Cerebellar cortex (tissue), 1 donor: ENCODE measurements around the gene TOR4A.
A peak's percentile ranks its signal among the peaks of the same experiment; 100 is the strongest.

Source experiments
- DNase-seq: peaks from one replicate; pipeline ENCODE4 v3.0.0-alpha.2; 2015; ENCODE audit warnings: low spot score

Gene TOR4A

DNA sequence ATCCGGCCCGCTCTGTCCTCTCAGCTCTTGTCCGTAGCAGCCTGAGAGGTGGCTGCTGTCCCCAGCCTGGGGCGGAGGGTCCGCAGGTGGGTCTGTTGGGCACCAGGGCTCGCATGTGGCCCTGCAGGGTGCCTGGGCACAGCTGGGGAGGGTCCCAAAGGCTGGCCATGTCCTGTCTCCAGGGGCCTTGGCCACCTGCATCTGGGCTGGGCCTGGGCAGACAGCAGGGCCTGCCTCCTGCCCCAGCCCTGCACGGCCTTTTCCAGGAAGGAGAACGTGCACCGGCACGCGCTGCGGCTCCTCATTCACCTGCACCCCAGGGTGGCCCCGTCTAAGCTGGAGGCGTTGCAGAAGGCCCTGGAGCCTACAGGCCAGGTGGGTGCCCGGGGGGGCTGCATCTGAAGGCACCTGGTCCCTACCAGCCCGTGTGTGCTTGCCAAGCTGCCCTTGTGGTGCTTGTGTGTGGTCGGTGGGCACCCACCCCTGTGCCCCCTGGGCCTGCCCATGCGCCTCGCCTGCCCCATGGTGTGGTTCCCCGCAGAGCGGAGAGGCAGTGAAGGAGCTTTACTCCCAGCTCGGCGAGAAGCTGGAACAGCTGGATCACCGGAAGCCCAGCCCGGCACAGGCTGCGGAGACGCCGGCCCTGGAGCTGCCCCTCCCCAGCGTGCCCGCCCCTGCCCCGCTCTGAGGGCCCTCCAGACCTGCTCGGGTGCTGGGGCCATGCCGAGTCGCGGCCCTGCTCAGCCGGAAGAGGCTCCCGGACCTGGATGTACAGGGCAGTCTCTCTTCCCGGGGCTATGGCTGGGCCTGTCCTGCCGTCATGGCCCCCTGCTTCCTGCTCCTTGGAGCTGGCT is 5.1 kb upstream of the TOR4A start:
- DNase-seq = no peak

DNA sequence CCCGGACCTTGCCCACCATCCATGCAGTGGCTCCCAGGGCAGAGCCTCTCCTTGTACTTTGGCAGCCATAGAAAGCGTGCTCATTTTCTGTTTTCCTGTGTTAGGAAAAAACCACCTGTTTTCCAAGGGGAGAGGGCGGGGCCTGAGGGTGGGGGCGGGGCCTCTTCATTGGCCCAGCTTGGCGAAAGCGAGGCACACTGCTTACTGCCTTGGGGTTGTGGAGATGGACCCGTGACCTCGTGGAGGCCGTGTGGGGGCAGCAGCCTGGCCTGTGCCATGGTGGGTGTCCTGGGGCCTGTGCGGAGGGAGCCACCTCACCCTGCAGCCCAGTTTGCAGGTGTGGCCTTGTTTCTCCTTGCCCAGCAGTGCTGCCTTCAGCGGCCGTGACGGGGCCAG is 4.4 kb upstream of the TOR4A start:
- no peak for DNase-seq

DNA sequence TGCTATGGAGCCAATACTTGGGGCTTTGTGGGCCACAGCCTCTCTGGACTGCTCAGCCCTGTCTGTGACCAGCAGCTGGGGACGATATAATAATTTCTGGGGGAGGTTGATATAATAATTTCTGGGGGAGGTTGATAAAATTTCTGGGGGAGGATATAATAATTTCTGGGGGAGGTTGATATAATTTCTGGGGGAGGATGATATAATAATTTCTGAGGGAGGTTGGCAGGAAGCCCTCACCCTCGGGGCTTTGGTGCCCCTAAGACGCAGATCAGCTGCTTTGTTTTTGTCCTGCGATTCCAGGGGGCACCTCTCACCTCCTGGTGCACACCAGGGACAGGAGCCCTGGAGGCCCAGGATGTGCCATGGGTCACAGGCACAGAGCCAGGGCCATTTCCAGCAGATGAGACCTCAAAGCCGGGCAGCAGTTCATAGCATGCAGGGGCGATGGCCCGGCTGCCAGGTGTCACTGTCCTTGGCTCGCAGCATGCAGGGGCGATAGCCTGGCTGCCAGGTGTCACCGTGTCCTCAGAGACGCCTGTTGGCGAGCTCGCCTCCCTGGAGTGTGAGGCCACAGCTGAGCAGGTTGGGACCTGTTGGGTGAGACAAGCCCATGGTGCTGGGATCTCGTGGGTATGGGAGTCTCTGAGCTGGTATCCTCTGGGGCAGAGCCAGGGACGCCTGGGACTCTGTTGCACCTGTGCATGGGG is 3.8 kb upstream of the TOR4A start:
- DNase-seq = no peak

DNA sequence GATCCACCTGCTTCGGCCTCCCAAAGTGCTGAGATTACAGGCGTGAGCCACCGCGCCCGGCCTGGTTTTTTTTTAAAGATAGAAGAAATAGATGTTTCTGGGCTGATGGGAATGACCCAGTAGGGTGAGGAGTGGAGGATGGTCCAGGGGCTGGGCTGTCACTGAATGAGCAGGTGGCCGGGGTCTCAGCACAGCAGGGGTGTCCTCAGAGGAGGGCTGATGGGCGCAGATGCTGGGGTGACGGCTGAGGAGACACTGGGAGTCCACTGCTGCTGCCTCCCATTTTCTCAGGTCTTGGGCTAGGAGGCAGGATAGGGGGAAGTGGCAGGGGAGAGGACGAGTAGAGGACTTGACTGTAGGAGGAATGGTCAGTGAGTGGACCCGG is 2.3 kb upstream of the TOR4A start:
- DNase-seq = no peak

DNA sequence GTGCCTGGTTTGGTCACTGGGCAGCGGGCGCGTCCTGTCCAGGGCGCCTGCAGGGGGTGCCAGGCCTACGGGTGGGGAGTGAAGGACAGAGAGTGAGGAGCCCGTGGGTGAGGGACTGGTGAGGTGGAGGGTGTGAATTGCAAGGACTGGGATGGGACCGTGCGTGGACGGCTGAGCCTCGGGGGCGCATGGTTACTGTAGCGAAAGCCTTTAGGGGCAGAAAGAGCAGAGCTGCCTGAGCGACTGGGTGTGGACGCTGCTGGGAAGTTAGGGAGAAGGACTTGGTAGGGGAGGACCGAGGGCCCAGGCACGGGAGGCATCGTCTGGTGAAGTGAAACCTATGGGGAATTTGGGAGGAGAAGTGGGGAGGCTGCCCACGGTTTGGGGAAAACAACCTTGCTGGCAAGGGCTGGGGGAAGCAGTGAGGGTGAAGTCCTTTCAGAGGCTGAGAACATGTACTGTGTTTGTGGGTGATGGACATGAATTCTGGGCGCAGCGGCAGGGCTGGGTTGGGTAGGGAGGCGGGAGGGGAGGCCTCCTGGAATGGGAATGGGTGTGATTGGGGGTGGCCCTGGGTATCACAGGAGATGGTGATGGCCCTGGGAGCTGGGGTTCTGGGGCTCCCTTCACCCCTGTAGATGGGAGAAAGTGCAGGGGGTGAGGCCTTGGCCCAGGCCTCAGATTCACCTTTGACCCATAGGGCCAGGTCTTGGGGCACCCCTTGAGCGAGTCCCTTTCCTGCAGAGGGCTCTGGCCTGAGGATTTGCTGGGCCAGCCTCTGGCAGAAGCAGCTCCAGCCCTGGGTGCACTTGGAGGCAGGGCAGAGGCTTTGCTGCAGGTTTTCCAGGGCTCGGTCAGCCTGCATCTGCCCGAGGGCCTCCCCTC is 1.7 kb upstream of the TOR4A start:
- no peak for DNase-seq

DNA sequence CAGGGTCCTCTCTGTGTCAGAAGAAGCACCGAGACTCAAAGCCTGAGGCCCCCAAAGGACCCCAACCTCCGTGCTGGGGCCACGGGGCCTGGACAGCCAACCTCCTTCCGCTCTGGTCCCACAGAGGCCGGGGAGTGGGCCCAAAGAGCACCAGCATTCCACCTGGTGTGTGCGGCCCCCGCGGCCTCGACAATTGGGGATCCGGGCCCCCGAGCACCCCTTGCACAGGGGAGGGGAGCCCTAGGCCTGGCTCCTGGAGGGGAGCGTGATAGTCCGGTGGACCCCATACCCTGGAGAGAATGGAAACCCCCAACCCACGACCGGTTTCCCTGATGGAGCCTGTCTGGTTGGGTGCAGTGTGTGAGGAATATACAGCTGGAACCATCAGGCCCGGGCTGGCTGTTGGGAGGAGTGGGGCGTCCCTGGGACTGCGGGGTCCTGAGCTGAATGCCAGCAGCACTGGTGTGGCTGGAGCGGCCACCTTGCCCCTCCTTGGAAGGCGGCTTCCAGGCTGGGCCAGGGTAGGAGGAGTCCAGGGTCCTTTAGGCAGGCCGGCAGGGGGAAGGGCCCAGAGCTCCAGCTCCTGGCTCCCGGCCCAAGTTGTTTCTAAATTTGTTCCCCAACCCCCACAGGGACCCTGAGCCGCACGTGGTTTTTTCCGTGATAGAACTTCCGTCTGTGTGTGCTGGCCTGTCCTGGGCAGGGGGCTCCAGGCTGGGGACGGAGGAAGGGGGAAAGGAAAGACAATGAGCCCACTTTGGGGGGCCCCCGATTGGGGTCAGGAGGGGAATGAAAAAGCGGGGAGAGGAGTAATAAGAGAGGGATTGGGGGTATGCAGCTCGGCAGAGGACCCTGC is 825 bp upstream of the TOR4A start:
- DNase-seq = peak; percentile 50

DNA sequence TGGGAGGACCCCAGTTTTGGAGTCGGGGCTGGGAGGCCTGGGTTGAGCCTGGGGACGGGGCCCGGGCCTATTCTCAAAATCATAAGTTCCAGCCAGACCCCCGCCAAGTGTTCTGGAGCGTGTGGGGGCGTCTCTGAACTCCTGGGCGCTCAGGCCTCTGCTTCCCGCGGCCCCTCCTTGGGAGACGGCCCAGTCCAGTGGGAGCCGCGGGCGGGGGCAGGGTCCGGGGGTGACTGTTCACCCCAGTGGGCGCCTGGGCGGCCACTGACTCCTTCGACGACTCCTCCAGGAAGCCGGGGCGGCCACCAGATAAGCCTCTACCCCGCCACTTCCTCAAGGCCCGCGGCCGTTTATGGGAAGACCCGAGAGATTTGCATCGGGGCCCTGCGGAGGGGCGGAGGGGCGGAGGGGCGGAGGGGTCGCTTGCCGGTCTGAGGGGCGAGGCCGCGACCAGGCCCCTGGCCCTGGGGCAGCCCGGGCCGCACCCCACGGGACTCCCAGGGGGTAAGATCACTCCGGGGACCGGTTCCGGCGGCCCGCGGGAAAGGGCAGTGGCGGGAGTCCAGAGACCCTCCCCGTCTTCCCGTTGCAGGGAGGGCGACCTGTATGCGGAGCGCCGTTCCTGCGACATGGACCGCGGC is 655 bp downstream of the TOR4A start:
- no peak for DNase-seq

DNA sequence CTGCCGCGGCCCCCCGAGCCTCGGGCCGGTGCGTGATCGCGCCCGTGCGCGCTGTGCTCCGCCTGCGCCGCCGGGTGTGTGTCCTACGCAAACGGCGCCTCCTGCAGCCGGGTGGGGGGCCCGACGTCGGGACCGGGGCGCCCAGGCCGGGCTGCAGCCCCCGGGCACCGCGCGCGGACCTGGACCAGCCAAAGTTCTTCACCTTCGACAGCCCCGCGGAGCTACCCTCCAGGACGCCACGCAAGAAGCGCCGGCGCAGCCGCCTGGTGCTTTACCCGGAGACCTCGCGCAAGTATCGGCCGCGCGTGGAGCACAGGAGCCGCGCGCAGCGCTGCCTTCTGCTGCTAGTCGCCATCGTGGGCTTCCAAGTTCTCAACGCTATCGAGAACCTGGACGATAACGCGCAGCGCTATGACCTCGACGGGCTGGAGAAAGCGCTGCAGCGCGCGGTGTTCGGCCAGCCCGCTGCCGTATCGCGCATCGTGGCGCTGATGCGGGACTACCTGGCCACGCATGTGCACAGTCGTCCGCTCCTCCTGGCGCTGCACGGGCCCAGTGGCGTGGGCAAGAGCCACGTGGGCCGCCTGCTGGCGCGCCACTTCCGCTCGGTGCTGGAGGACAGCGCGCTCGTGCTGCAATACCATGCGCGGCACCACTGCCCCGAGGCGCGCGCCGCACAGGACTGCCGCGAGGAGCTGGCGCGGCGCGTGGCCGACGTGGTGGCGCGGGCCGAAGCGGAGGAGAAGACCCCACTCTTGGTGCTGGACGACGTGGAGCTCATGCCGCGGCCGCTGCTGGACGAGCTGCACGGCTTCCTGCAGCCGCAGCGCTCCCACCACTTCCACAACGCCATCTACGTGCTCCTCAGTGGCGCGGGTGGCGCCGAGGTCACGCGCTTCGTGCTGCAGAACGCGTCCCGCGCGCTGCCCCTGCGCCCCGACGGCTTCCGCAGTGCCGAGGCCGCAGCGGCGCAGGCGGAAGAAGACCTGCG is 1.5 kb downstream of the TOR4A start:
- no peak for DNase-seq

DNA sequence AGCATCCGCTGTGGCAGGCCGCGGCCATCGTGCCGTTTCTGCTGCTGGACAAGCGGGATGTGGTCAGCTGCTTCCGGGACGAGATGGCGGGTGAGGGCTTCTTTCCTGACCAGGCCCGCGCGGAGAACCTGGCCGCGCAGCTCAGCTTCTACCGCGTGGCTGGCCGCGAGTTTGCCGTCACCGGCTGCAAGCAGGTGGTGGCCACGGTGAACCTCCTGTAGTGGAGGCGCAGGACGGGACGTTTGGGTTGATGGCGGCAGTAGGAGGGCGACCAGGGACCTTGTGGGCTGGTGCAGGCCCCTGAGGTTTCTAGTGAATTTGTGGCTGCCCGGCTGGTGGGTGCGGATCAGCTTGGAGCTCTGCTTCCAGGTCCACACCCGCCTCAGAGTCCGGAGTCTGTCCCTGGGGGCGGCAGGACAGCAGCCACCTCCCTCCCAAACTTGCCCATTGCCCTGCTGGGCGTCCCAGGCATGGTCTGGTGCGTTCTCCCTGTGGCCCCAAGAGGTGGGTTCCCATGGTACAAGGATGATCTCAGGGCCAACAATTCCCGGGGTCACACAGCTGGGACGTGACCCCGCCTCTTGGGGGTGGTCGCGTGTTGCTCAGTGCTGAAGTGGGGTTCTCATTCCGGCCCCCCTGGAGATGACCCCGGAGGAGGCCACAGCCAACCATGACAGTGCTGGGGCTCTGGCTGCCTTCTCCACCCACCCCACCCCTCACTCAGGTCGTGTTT is 2.4 kb downstream of the TOR4A start:
- no peak for DNase-seq

DNA sequence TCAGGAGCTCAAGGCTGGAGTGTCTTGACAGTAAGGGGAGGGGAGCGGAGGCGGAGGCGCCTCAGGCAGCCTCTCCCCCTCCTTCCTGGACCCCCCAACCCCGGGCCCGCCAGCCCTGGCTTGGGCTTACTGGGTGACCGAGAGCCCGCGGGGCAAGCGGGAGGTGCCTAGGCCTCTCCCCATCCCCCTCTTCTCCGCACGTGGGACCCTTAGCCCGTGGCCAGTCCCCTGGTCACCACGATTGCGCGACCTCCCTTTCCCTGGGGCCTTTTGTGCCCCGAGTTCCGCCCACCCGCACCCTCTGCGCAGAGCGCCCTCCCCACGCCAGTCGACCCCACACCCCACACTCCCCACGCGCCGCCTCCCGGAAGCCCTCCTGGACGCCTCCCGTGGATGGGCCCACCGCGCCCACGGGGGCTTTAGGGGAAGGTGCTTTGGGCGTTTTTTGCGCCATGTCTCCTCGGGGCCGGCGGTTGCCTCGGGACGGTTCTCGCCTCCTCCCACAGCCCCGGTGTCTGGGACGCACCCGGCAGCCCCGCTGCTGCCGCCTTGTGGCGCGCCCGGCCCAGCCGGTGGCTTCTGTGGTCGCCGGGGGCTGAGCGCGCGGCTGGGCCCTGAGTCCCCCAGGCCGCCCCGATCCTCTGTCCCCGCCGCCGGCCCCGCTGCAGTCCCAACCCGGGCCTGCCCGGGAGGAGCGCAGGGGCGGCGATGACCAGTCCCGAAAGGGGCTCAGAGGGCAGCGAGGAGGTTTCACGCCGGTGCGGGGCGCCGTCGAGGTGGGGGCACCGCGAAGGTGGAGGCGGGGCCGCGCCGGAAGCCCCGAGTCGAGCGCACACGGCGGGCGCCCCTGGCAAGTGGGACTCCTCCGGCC is 3.2 kb downstream of the TOR4A start:
- no peak for DNase-seq

DNA sequence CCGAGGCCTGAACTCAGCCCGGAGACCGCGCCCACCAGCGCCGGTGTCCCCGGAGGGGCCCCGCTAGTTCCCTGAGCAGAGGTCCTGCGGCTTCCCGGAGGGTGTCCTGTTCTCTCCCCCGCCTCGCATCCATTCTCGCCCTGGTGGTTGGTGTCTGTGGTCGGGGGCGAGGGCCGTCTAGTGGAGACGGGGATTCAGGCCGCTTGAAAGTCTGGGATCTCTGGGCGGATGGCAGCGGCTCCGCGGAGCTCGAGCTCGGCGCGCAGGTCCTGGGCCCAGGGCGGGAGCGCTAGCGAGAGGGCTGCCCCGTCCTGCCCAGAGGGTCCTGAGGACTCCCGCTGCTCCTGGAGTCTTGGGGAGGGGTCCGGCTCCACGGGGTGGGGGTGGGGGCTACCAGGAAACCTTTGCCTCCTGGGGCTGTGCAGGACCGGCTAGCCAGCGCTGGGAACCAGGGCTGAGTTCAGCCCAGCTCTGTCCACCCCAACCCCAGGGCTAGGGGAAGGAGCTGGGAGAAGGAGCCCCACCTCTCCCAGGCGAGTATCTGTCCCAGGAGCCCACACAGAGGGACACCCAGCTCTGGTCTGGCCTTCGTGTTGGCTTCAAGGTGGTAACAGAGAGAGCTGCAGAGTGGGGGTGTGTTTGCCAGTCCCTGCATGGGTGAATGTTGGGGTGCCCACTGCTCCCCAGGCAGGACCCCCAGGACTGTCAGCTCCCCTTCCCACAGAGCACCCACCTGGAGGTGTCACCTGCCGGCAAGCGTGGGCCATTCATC is 4.0 kb downstream of the TOR4A start:
- no peak for DNase-seq

DNA sequence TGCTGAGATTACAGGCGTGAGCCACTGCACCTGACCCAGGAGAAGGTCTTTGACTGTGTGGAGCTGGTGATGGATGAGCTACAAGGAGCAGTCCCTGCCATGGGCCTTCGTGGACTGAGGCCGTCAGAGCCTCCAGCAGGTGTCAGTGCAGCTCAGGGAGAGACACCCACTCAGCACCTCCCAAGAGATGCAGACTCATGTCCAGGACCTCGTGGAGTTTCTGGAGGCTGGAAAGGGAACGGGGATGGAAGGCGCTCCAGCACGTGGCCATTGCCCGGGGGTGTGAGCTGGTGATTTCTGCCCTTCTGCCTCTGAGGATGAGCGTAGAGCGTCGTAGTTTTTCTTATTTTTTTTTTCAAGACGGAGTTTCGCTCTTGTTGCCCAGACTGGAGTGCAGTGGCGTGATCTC is 9.5 kb downstream of the TOR4A start:
- DNase-seq = peak; percentile 64

DNA sequence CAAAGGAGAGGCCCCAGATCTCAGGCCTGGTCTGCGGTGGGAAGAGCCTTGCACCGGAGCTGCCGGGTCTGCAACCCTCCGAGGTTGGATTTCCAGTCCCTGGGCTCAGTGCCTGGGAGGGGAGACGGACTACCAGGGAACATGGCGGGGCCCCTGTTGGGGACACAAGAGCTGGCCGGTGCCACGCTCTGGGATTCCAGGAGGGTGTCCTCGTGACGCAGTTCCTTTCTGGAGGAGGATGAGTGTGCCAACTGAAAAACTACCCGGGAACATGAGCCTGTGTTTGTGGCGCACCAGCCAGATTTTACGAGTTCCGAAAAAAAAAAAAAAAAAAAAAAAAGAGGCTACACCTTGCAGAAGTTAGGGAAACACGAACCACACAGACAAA is 15.6 kb downstream of the TOR4A start:
- no peak for DNase-seq

DNA sequence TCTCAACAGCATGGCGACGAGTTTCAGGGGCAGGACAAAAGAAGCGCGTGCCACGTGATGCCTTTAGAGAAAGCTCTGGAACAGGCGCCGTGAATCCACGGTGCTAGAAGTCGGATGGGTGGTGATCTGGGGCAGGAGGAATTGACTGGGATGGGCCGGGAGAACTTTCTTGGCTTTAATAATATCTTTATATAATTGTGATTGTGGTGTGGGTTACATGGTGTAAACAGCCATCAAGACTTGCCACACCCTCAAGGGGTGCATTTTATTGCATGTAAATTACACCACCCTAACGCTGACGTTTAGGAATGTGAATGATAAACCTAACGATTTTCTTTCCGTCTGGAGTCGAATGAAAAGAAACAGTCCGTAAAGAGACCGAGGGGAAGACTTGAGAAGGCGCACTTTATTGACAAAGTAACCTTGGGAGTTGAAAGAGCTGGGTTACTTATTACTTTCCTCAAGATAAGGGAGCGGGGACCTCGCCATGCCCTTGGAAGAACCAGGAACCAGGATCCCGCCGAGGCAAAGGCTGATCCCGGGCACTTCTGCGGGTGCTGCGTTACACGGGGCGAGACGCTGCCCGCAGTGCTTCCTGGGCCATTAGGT is 16.1 kb downstream of the TOR4A start:
- DNase-seq = no peak

DNA sequence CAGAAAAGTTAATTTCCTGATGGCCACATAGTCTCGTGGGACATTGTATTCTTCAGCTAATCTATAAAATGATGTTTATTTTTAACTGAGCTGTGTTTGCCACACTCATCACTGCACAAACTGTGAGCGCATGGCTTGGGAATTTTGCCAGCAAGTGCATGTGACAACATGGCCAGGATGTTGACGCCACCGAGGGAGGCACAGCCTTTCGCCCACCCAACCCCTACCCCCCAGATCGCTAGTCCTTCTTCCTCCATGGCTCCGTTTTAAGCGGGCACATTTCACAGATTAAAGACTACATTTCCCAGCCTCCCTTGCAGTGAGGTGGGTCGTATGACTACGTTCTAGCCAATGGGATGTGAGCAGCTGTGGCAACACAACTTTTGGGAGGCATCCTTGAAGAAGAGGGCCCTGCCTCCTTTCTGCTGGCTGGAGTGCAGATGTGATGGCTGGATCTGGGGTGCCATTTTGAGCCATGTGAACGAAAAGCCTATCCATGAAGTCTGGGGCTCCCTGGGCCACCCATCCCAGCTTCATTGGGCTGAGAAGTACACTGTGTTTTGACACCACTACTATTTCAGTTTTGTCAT is 16.7 kb downstream of the TOR4A start:
- DNase-seq = peak; percentile 56

DNA sequence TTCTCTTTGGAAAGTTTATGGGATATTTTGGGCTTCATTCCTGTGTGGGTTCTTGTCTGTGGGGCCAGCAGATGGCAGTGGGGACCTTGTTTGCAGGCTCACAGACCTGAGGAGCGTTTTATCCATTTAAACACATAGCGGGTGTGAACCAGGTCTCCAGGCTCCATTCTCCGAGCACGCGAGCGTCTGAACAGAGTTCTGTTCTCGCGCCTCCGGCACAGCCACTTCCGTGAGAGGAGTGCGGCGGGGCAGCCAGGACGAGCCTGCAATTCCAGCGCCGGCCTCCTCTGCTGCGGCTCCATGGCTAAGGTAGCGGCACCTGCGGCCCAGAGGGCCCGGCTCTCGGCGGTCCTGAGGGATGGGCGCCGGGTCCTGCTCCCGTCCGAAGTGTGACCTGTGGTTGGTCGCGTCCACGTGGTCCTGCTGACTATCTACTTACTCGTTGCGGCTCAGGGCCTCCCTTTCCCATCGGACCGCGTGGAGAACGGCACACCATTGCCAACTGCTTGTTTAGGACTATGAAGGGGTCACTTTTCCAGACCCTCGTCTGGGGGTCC is 17.2 kb downstream of the TOR4A start:
- DNase-seq = no peak
